Left lung (tissue), 10 donors: ENCODE measurements around the gene CSRNP3. TPM values are rescaled to one million over a fixed set of nuclear protein-coding genes. Genes with fewer than 3 reads are reported as not detected.

Experiments used
- ATAC-seq: fragments of 200-7000 bp; cut with Tn5 transposase; one replicate; pipeline ENCODE4 v1.9.1; 2020; ENCODE audit warnings: moderate library complexity
- DNase-seq, 4 donors: peaks; one replicate each; pipeline ENCODE4 v3.0.0-alpha.2; 2013 to 2020
- H3K27ac ChIP-seq, 2 donors: fragments of 200-600 bp; sonication (generic) in 1 of 2; one replicate each; pipeline versions ENCODE4 v1.5.0 to v1.8.0; 2020 to 2021
- H3K27me3 ChIP-seq, 2 donors: fragments of 200-600 bp; sonication (generic) in 1 of 2; one replicate each; pipeline versions ENCODE4 v1.5.0 to v1.8.0; 2020 to 2021
- H3K36me3 ChIP-seq, 2 donors: fragments of 200-600 bp; sonication (generic) in 1 of 2; one replicate each; pipeline versions ENCODE4 v1.5.0 to v1.8.0; 2020 to 2021
- H3K4me1 ChIP-seq, 2 donors: fragments of 200-600 bp; one replicate each; pipeline ENCODE4 v1.8.0; 2021
- H3K4me3 ChIP-seq, 2 donors: fragments of 200-600 bp; sonication (generic) in 1 of 2; one replicate each; pipeline versions ENCODE4 v1.5.0 to v1.8.0; 2020 to 2021; ENCODE audit warnings: mild to moderate bottlenecking in 1 of 2
- H3K9me3 ChIP-seq, 2 donors: fragments of 200-600 bp; sonication (generic) in 1 of 2; one replicate each; pipeline versions ENCODE4 v1.5.0 to v1.8.0; 2020 to 2021
- intact Hi-C, 2 donors: fragments of 100-400 bp; cut with DNase I; formaldehyde crosslinking; loops; one replicate each; pipeline versions ENCODE4 v1.11.2 to v1.14.2; 2022
- polyA plus RNA-seq, 6 donors: library from polyadenylated mRNA; unstranded; fragments of 120-200 nt; gene quantifications; one replicate each; pipeline ENCODE4 v1.2.1, GENCODE V29; 2013; ENCODE audit not compliant: insufficient read length in 6 of 6
- total RNA-seq, 2 donors: library from RNA; stranded (reverse); fragmentation: NEBNext Ultra II Directional; extraction: Animal tissue kit (Norgen Biotek cat#: 25700); gene quantifications; one replicate each; pipeline ENCODE4 v1.2.1, GENCODE V29; 2021
- TF ChIP-seq, protein P1 (sequence below), 2 donors: fragments of 200-600 bp; sonication (generic) in 1 of 2; IDR thresholded peaks; one replicate each; pipeline versions ENCODE4 v1.5.0 to v1.8.0; 2021; ENCODE audit warnings: antibody characterized with exemption in 2 of 2
- donor health status: DM: no; HTN: yes; CAD: no.
- donor health status: DM: no; HTN: no; CAD: no.

Gene CSRNP3
- total and polyA plus RNA-seq, 8 donors: 1.5 to 11.4 (median 8.3) TPM

DNA sequence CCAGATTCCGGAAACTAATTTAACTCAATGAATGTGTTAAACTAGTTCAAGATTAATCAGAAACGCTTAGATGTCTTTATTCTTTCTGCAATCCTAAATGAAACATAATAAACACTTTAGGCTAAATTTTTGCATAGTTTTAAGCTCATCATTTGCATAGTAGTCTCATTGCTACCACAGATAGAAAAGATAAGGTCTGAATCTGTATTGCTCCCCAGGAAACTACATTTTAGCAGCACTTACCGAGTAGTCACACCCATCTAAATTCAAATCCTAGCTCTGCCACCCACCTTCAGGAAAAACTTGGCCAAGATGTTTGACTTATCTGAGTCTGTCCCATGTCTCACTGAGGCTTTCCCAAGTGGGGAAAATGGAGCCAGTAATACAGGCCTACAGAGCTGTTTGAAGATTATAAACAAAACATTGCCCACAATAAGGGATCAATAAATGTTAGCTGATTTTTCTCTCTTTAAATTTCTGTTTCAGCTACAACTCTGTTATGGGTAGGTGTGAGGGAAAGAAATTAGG, 237.5 kb downstream of the CSRNP3 start:
- Histone ChIP-seq H3K27ac (no peak overlapping the region), H3K27me3 (no peaks in the 10 kb centered on the region), H3K9me3 (no peaks in the 10 kb centered on the region), H3K4me1 (no peaks in the 10 kb centered on the region), H3K36me3 (no peaks in the 10 kb centered on the region), H3K4me3 (no peak overlapping the region)
- no peak for DNase-seq
- intact Hi-C loops: no loop called here
- no peak for ATAC-seq
- TF ChIP-seq, protein P1, sequence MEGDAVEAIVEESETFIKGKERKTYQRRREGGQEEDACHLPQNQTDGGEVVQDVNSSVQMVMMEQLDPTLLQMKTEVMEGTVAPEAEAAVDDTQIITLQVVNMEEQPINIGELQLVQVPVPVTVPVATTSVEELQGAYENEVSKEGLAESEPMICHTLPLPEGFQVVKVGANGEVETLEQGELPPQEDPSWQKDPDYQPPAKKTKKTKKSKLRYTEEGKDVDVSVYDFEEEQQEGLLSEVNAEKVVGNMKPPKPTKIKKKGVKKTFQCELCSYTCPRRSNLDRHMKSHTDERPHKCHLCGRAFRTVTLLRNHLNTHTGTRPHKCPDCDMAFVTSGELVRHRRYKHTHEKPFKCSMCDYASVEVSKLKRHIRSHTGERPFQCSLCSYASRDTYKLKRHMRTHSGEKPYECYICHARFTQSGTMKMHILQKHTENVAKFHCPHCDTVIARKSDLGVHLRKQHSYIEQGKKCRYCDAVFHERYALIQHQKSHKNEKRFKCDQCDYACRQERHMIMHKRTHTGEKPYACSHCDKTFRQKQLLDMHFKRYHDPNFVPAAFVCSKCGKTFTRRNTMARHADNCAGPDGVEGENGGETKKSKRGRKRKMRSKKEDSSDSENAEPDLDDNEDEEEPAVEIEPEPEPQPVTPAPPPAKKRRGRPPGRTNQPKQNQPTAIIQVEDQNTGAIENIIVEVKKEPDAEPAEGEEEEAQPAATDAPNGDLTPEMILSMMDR (IDR thresholded peaks at IDR 0.05): no peak

DNA sequence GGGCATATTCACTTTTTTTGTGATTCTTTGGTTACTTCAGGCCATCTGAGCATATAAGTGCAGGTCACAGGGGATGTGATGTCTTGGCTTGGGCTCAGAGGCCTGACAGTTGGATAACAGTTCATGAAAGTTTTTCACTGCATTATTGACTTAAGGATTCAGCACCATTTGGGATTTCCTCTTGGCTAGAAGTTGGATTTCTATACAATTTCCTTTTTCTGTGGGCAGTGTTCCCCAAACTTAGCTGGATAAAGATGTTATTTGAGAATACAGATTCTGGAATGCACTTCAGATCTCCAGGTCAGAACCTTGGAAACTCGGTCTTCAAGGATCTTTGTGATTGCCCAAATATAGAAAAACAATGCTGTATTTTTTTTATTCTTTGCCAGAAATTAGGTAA, 246.6 kb downstream of the CSRNP3 start:
- no peak for ATAC-seq
- TF ChIP-seq, protein P1 (IDR thresholded peaks at IDR 0.05): no peak
- Histone ChIP-seq H3K27me3 (no peaks in the 10 kb centered on the region), H3K4me1 (no peaks in the 10 kb centered on the region), H3K4me3 (no peak overlapping the region), H3K27ac (no peak overlapping the region), H3K9me3 (no peaks in the 10 kb centered on the region), H3K36me3 (no peaks in the 10 kb centered on the region)
- intact Hi-C loops: no loop called here
- no peak for DNase-seq

DNA sequence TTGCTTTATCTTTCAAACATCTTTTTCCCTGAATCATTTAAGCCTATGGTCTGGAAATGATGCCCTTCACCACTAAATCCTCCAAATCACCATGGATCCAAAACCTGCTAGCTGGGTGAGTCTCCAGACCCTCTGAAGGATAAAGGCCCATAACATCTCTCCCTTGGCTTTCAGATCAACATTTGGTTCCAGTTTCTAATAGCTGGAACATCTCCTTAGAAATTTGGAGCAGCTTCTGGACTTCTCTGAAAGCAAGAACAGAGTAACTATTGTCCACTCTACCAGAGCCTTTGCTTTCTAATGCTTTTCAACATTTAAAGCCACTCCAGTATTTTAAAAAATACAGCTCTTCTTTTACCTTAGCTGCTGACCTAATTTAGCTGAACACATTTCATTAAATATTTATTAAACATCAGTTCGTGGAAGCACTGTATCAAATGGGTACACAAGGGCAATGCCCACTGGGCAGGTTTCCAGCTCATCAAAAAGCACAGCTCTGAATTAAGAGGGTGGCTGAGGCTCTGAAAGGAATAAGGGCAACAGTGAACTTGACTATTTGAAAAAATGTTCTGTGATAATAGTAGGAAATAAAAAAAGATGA, 249.2 kb downstream of the CSRNP3 start:
- intact Hi-C loops: no loop called here
- ATAC-seq (no peak), DNase-seq (no peak)
- Histone ChIP-seq H3K4me3 (no peak overlapping the region), H3K4me1 (no peaks in the 10 kb centered on the region), H3K36me3 (no peaks in the 10 kb centered on the region), H3K27me3 (no peaks in the 10 kb centered on the region), H3K9me3 (no peaks in the 10 kb centered on the region), H3K27ac (no peak overlapping the region)
- TF ChIP-seq, protein P1 (IDR thresholded peaks at IDR 0.05): no peak

DNA sequence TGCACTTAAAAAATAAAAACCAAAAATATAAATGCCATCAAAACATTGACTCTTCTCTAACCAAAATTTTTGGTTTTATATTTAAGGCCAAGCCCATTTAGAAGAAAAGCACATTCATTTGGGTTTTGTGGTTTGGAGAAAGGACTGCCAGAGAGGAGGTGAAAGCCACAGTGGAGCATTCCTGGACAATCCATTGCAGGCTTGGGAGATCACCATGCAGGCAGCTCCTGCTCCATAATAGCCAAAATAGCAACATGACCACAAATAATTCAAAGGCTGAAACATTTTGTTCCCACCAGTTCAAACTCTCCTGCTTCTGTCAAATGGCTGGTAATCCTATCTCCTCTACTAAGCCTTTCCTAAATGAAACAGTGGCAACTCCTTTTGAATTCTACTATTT, 251.0 kb downstream of the CSRNP3 start:
- no peaks in the 10 kb centered on the region for H3K4me1 ChIP-seq
- intact Hi-C loops: no loop called here
- ATAC-seq: no peak
- H3K9me3 ChIP-seq: no peaks in the 10 kb centered on the region
- no peak for DNase-seq
- no peak overlapping the region for H3K27ac ChIP-seq
- H3K27me3 ChIP-seq: no peaks in the 10 kb centered on the region
- no peaks in the 10 kb centered on the region for H3K36me3 ChIP-seq
- TF ChIP-seq, protein P1 (IDR thresholded peaks at IDR 0.05): no peak
- no peak overlapping the region for H3K4me3 ChIP-seq

DNA sequence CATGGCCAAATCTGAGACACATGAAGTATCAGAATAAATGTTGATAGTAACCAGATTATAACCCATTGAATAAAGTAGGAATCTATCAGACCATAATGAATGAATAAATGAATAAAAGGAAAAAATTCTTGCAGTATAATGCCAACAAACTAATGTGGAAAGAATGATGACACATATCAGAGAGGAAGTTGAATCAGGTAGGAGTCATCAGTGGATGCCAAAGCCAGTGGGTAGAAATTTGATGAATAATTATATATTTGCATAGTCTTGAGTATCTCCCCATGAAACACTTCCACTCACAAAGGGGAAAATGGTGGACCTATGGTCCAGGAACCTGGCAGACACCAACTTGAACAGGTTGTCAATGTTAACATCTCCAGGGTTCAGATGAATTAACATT, 255.9 kb downstream of the CSRNP3 start:
- Histone ChIP-seq H3K4me3 (no peak overlapping the region), H3K27ac (no peak overlapping the region), H3K36me3 (no peaks in the 10 kb centered on the region), H3K27me3 (no peaks in the 10 kb centered on the region), H3K9me3 (no peaks in the 10 kb centered on the region), H3K4me1 (no peaks in the 10 kb centered on the region)
- intact Hi-C loops: no loop called here
- TF ChIP-seq, protein P1 (IDR thresholded peaks at IDR 0.05): no peak
- no peak for DNase-seq
- ATAC-seq: no peak

Other genes starting within 250 kb of the CSRNP3 start
- gene SCN2A, start 230.3 kb upstream of the CSRNP3 start, total RNA-seq: under 1 TPM; 0.50 to 0.58 TPM
- gene SCN2A, start 230.3 kb upstream of the CSRNP3 start, polyA plus RNA-seq: under 1 TPM; 0.25 to 0.66 (median 0.52) TPM